Middle frontal gyrus (tissue), 1 donor: ENCODE data around the gene FBH1.
"Not testable (repeated sequence)": the region's sequence is repeated elsewhere in the genome, so short reads cannot be mapped to it uniquely, and the experiment has no call there.

Experiments used
- DNase-seq: peaks from one replicate; pipeline ENCODE4 v3.0.0-alpha.2; 2015; ENCODE audit warnings: low spot score; ENCODE audit errors: extremely low spot score

The FBH1 gene

GRCh38 chr10:5902511-5903274 lies 12.7 kb downstream of the FBH1 start:
- DNase-seq = no peak

GRCh38 chr10:5903563-5903962 lies 13.5 kb downstream of the FBH1 start:
- no peak for DNase-seq

- DNase-seq = no peak
Observed at GRCh38 chr10:5904227-5904626, 14.2 kb downstream of the FBH1 start.

- DNase-seq = no peak
Observed at GRCh38 chr10:5905854-5906507, 15.9 kb downstream of the FBH1 start.

- no peak for DNase-seq
Observed at GRCh38 chr10:5906651-5907050, 16.6 kb downstream of the FBH1 start.

GRCh38 chr10:5908676-5909075 lies 18.6 kb downstream of the FBH1 start:
- not testable (repeated sequence) for DNase-seq

GRCh38 chr10:5910323-5911100 lies 20.5 kb downstream of the FBH1 start:
- DNase-seq = no peak

- no peak for DNase-seq
Observed at GRCh38 chr10:5911670-5912069, 21.6 kb downstream of the FBH1 start.

GRCh38 chr10:5913736-5914135 lies 23.7 kb downstream of the FBH1 start:
- DNase-seq = no peak

- no peak for DNase-seq
Observed at GRCh38 chr10:5915451-5915850, 25.4 kb downstream of the FBH1 start.

- DNase-seq = no peak
Observed at GRCh38 chr10:5917305-5917704, 27.3 kb downstream of the FBH1 start.

- no peak for DNase-seq
Observed at GRCh38 chr10:5918763-5919162, 28.7 kb downstream of the FBH1 start.

GRCh38 chr10:5919568-5919967 lies 29.5 kb downstream of the FBH1 start:
- DNase-seq = no peak

GRCh38 chr10:5921746-5922145 lies 31.7 kb downstream of the FBH1 start:
- DNase-seq = no peak

- DNase-seq = no peak
Observed at GRCh38 chr10:5924889-5925288, 34.8 kb downstream of the FBH1 start.

- no peak for DNase-seq
Observed at GRCh38 chr10:5927306-5927705, 37.3 kb downstream of the FBH1 start.

- no peak for DNase-seq
Observed at GRCh38 chr10:5929442-5929841, 39.4 kb downstream of the FBH1 start.

- no peak for DNase-seq
Observed at GRCh38 chr10:5930272-5930671, 40.2 kb downstream of the FBH1 start.

GRCh38 chr10:5932345-5932744 lies 42.3 kb downstream of the FBH1 start:
- DNase-seq = no peak

- DNase-seq = no peak
Observed at GRCh38 chr10:5933909-5934546, 44.0 kb downstream of the FBH1 start.

GRCh38 chr10:5935628-5936027 lies 45.6 kb downstream of the FBH1 start:
- DNase-seq = no peak

GRCh38 chr10:5937016-5937415 lies 47.0 kb downstream of the FBH1 start:
- DNase-seq = no peak
